Calu3 (cell line): ENCODE data around the gene FUT4. TPM values are rescaled to one million over a fixed set of nuclear protein-coding genes. Genes with fewer than 3 reads are reported as not detected.
A peak's percentile ranks its signal among the peaks of the same experiment; 100 is the strongest.

Experiments used
- BruUV-seq: library from RNA; stranded (reverse); fragments of 400-500 nt; replicated peaks from 2 replicates; lab custom pipeline; 2021; lab: Mats Ljungman, UMichigan
- CTCF ChIA-PET: fragments of 300-600 bp; sonication (Branson Sonifier 250); formaldehyde crosslinking; loops from one replicate; lab custom pipeline; 2022; ENCODE audit warnings: antibody characterized with exemption; lab: Charles Lee
- DNase-seq: peaks from one replicate; pipeline ENCODE4 v3.0.0; 2022
- H3K27ac Mint-ChIP-seq: one replicate; pipeline ENCODE4 v1.8.0; 2022; ENCODE audit warnings: mixed read lengths; ENCODE audit not compliant: unreplicated experiment
- H3K27me3 Mint-ChIP-seq: one replicate; pipeline ENCODE4 v1.8.0; 2022; ENCODE audit warnings: mixed read lengths; ENCODE audit not compliant: unreplicated experiment
- H3K36me3 Mint-ChIP-seq: one replicate; pipeline ENCODE4 v1.8.0; 2022; ENCODE audit warnings: mild to moderate bottlenecking, moderate library complexity, mixed read lengths; ENCODE audit not compliant: insufficient read depth, unreplicated experiment
- H3K4me1 Mint-ChIP-seq: one replicate; pipeline ENCODE4 v1.8.0; 2022; ENCODE audit warnings: mild to moderate bottlenecking, low read depth, mixed read lengths; ENCODE audit not compliant: unreplicated experiment
- H3K4me3 Mint-ChIP-seq: one replicate; pipeline ENCODE4 v1.8.0; 2022; ENCODE audit warnings: mild to moderate bottlenecking, low read depth, moderate library complexity, mixed read lengths; ENCODE audit not compliant: unreplicated experiment
- H3K9me3 Mint-ChIP-seq: one replicate; pipeline ENCODE4 v1.8.0; 2022; ENCODE audit warnings: low read depth, mixed read lengths; ENCODE audit not compliant: unreplicated experiment
- intact Hi-C: fragments of 100-400 bp; cut with micrococcal nuclease; formaldehyde crosslinking; loops from one replicate; pipeline ENCODE4 v1.10.0; 2022; ENCODE audit not compliant: unreplicated experiment
- total RNA-seq: library from RNA; stranded (reverse); gene quantifications from 2 replicates; pipeline ENCODE4 v1.2.3, GENCODE V29; 2022
- TF ChIP-seq, protein P1 (sequence below): fragments of 200-600 bp; IDR thresholded peaks from one replicate; pipeline ENCODE4 v1.8.0; 2022; ENCODE audit warnings: antibody characterized with exemption; ENCODE audit not compliant: unreplicated experiment

FUT4 gene
- total RNA-seq, 1 experiment from 2014 or later: 28.6 TPM

DNA sequence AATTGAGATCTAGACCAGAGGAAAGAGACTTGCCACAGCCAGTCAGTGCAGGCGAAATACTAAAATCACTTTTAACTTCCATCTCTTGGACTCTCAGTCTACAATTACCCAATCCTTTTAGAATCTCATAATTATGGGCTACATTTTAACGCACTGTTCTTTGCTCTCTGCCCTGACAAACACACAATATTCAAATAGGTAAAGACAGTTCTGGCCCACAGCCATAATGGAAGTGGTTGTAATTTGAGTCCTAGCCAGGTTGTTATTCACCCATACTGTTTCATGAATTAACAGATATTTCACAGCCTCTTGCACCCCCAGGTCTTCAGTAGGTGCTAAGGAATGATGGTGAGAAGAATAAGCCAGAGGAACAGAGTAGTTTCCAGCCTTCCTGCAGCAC lies 30.6 kb upstream of the FUT4 start:
- intact Hi-C loops: loop anchor here (10.0 kb wide), 1 partner anchor 382 kb away; no protein-coding TSS in a partner anchor
- CTCF ChIA-PET: interaction anchor here (1.2 kb wide), 1 partner anchor 34 kb away, joined by 4 read pairs; no protein-coding TSS in a partner anchor
- H3K27ac Mint-ChIP-seq: no peak overlapping the region
- TF ChIP-seq, protein P1, sequence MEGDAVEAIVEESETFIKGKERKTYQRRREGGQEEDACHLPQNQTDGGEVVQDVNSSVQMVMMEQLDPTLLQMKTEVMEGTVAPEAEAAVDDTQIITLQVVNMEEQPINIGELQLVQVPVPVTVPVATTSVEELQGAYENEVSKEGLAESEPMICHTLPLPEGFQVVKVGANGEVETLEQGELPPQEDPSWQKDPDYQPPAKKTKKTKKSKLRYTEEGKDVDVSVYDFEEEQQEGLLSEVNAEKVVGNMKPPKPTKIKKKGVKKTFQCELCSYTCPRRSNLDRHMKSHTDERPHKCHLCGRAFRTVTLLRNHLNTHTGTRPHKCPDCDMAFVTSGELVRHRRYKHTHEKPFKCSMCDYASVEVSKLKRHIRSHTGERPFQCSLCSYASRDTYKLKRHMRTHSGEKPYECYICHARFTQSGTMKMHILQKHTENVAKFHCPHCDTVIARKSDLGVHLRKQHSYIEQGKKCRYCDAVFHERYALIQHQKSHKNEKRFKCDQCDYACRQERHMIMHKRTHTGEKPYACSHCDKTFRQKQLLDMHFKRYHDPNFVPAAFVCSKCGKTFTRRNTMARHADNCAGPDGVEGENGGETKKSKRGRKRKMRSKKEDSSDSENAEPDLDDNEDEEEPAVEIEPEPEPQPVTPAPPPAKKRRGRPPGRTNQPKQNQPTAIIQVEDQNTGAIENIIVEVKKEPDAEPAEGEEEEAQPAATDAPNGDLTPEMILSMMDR: no peak
- H3K4me3 Mint-ChIP-seq: peak overlapping the region; percentile 87
- no peaks in the 10 kb centered on the region for H3K27me3 Mint-ChIP-seq
- DNase-seq: no peak
- no peaks in the 10 kb centered on the region for H3K9me3 Mint-ChIP-seq
- no TSS peak for BruUV-seq
- H3K4me1 Mint-ChIP-seq: no peaks in the 10 kb centered on the region
- H3K36me3 Mint-ChIP-seq: peaks cover 9% of the 10 kb centered on the region

DNA sequence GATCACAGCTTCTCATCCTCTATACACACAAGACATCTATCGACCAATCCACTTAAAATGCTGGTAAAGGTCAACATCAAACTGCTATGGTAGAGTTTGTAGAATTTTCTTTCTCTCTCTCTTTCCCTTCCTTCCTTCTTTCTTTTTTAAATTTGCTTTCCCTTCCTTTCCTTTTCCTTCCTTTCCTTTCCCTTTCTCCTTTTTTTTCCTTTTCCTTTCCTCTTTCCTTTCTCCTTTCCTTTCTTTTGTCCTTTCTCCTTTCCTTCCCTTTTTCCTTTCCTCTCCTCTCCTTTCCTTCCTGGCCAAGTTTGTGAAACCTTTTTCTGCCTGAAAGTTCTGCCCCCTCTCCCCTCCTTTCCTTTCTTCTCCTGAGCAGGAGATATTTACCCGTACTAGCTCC lies 28.3 kb upstream of the FUT4 start:
- H3K27ac Mint-ChIP-seq: no peak overlapping the region
- no TSS peak for BruUV-seq
- no peak for DNase-seq
- no peaks in the 10 kb centered on the region for H3K27me3 Mint-ChIP-seq
- TF ChIP-seq, protein P1: no peak
- intact Hi-C loops: loop anchor here (10.0 kb wide), 1 partner anchor 379 kb away; no protein-coding TSS in a partner anchor
- no peaks in the 10 kb centered on the region for H3K9me3 Mint-ChIP-seq
- CTCF ChIA-PET: no interaction called here
- peaks cover 9% of the 10 kb centered on the region for H3K36me3 Mint-ChIP-seq
- no peaks in the 10 kb centered on the region for H3K4me1 Mint-ChIP-seq
- H3K4me3 Mint-ChIP-seq: no peak overlapping the region

DNA sequence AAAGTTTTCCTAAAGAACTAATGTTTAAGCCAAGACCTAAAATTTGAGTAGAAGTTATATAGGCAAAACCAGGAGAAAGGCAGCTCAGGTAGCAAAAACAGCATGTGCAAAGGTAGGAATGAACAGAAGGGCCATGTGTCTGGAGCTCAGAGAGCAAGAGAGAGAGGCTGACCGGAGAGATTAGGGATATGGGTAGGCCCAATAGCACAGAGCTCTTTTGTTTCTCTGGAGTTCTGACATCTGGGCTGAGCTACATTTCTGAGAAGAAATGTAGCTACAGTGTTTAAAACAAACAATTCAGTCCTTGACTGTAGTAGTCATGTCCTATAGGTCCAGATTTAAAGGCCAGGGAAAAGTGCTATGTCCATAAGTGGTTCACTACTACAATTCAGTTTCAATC lies 27.0 kb upstream of the FUT4 start:
- Mint-ChIP-seq H3K36me3 (peaks cover 9% of the 10 kb centered on the region), H3K27me3 (no peaks in the 10 kb centered on the region), H3K4me1 (no peaks in the 10 kb centered on the region), H3K4me3 (no peak overlapping the region), H3K27ac (no peak overlapping the region), H3K9me3 (no peaks in the 10 kb centered on the region)
- no peak for DNase-seq
- CTCF ChIA-PET: interaction anchor here (1.2 kb wide), 1 partner anchor 621 kb away, joined by 3 read pairs; no protein-coding TSS in a partner anchor
- intact Hi-C loops: loop anchor here (10.0 kb wide), 1 partner anchor 378 kb away; no protein-coding TSS in a partner anchor
- TF ChIP-seq, protein P1: no peak
- no TSS peak for BruUV-seq

DNA sequence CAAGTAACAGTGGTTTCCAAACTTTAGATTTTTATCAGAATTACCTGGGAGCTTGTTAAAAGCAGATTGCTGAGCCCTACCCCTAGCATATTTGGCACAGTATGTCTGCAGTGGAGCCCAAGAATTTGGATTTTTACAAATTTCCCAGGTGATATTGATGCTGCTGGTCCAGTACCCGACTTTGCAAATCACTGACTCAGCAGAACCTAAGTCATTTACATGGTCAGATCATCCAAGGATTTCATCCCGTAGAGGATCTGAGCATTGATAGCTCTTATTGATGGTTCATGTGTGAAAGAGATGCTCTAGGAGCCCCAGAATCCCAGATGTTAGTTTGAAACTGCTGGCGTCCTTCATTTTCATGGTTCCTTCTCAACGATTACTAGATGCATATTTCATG lies 25.4 kb upstream of the FUT4 start:
- CTCF ChIA-PET: no interaction called here
- intact Hi-C loops: loop anchor here (2.0 to 10.0 kb wide), 2 partner anchors 85 to 377 kb away; no protein-coding TSS in a partner anchor

More for the DNA sequence above, 25.4 kb upstream of the FUT4 start:
- H3K9me3 Mint-ChIP-seq: no peaks in the 10 kb centered on the region
- H3K36me3 Mint-ChIP-seq: no peaks in the 10 kb centered on the region
- TF ChIP-seq, protein P1: no peak
- no peak overlapping the region for H3K4me3 Mint-ChIP-seq
- BruUV-seq: no TSS peak
- DNase-seq: no peak
- H3K4me1 Mint-ChIP-seq: no peaks in the 10 kb centered on the region
- H3K27ac Mint-ChIP-seq: no peak overlapping the region
- H3K27me3 Mint-ChIP-seq: no peaks in the 10 kb centered on the region
